UCSD-AML1 (cell line): ENCODE data around the gene FBLN5.
"Not testable (repeated sequence)": the region's sequence is repeated elsewhere in the genome, so short reads cannot be mapped to it uniquely, and the experiment has no call there.

Source experiments
- DNase-seq: peaks from one replicate; lab custom pipeline; 2025; ENCODE audit not compliant: unreplicated experiment; lab: John Stamatoyannopoulos, UW

The FBLN5 gene

DNA sequence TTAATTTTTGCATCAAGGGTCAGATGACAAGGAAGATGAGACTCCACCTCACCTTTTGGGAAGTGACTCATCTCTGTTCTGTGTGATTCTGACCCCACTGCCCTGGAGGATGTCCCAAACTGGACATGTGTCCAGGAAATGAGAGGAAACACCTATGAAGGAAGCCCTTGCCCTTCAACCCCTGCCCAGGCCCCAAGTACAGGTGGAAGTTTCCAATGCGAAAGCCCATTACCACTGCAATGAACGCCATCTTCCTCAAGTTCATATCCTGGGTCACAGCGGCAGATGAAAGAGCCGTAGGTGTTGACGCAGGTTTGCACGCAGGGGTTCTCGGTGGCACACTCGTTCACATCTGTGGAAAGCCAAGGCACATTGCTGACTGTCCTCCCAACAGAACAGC, 60.5 kb downstream of the FBLN5 start:
- no peak for DNase-seq

DNA sequence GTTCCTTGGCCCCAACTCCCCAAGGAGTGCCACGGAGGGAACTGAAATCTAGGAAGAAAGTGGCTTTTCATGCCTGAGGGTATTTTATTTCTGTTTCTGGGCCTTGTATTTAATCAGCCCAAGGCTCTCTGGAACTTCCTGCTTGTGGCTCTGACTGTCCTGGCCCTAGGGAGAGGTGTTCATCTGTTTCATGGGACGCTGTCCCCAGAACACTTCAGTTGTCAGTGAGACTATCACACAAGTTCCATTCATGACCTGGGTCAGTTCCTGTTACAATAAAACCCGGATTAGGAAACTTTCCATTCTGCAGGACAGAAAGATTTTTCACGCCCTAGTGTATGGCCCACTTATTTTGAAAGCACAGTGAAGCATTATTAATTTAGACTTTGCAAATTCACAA, 61.7 kb downstream of the FBLN5 start:
- no peak for DNase-seq

DNA sequence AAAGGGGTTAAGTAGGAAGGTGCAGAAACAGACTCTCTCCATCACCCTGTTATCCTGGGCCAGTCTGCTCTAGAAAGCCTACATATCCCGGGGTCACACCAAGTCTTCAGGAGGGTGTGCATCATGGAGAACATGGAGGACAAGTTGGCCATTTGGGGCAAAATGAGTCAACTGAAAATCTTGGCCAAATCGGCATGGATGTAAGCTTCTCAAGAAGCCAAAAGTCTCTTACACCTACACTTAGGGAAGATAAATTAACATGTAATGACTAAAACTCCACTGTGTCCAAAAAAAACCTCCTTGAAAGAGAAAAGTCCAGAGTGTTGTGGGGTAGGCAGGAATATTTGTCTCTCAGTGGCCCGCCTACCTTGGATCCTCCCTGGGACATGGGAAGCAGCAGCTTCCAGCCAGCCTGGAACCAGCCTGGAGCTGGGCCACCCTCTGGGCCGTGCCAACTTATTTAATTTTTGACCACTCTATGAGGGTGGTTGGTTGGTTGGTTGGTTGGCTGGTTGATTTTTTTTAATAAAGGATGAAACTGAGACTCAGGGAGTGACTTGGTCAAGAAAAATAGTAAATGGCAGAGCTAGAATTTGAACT, 62.3 kb downstream of the FBLN5 start:
- DNase-seq: no peak

DNA sequence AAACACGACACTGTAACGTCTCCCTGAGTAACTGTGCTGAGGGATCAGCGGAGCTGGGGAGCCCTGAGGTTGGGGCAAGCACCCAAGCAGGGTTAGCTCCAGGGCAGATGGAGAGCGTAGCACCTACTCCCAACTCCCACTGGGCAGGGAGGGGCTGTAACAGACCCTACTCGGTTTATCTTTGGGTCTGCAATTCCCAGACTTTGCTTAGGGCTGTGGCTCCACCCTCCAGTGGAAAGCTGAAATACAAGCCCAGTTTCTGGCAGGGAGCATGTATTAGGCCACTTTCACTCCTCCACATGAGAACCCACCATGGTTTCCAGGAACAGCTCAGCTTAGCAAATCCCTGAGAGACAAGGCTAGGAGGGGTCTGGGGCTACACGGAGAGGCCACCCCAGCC, 62.8 kb downstream of the FBLN5 start:
- no peak for DNase-seq

DNA sequence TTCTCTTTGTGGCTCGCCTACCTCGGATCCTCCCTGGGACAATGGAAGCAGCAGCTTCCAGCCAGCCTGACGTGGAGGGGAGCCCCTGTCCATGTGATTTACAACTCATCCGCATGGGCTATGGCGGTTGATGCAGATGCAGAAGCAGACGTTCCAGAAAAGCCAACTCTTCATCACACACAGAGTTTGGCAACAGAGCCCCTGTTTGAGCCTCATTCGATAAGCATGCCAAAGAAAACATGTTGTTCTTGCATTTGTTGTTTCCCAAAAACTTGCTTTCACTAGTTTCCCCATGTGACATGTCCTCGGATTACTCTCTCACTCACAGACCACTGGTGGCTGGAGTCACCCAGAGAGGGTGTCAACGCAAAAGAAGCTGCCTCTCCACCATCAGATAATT, 63.7 kb downstream of the FBLN5 start:
- DNase-seq: no peak

DNA sequence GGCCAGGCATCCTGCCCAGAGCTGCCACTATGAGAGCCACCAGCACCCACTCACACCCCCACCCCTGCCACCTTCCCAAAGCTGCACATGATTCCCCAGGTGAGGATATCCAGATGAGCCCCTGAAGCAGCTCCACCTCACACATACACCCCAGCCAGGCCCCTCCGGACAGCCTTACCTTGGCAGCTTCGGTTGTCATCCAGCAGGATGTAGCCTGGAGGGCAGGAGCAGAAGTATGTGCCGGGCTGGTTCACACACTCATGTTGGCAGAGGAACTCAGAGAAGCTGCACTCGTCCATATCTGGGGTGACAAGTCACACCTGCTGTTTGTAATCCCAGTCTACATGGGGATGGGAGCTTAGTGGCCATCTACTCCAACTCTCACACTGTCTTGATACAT, 64.7 kb downstream of the FBLN5 start:
- DNase-seq: no peak

DNA sequence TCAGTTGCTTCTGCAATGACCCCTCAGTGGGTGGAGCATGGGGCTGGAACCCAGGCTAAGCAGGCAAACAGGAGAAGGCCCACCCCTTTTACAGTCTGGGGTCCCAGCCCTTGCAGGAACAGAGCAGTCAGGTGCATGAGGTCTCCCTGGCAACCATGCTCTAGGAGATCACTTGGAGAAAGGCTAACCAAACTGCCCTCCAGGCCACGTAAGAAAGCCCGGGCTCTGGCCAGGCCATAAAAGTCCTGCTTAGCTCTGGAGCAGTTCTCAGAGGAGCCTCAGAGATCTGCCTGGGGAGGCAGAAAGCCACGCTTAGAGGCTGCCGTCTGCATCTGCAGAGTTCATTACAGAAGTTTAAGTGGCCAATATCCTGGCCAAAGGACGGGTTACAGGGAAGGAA, 65.1 kb downstream of the FBLN5 start:
- no peak for DNase-seq

DNA sequence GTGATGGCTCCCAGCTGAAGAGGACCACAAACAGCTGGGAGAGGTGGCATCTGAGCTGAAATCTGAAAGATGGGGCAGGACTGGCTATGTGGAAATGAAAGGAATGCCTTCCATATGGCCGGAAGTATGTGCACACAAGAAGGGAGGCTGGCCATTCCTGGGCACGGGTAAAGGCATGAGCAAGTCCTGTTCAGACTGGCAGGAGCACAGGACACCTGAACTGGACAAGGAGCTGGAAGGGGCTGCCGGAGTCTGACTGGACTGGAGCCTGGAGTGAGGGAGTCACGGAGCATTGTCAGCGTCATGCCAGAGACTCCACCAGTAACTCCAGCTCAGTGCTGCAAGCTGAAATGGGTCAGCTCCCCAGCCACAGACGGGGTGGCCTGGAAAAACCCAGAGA, 68.3 kb downstream of the FBLN5 start:
- no peak for DNase-seq

DNA sequence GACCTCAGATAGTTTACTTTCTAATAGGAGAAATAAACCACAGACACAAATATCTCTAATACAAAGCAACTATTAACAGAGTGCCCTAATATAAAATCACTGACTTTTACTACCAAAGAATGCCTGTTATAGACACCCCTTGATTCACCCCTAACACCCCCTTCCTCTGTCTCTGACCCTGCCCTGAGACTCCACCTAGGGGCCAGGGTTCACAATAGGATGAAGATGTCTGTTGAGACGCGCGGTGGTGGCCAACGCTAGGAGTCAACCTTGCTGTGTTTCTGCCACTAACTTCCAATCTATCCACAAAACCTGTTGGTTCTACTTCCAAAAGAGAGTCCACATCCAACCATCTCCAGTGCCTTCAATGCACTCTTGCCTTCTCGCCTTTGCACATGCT, 69.2 kb downstream of the FBLN5 start:
- no peak for DNase-seq

DNA sequence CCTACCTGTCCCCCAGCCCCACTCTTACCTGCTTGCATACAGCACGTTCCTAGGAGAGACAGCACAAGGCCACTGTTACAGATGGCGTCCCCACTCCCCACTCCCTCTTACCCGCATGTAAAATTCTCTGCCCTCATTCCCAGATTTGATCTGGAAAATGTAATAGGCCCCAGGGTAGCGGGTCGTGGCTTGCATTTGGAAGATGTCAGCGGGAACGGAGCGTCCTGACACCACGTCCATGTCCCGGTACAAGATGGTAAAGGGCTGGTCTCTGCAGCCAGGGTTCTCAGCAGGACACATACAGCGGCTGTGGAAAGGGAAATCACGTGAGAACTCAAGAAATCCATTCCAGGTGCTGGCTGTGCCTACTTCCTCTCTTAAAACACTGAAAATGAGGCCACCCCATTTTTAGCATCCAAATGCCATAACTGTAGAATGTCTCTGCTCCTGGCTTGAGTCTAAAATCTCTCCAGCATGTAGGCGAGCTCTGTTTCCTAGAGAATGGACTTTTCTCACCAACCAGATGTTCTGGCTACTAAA, 70.0 kb downstream of the FBLN5 start:
- DNase-seq: no peak

DNA sequence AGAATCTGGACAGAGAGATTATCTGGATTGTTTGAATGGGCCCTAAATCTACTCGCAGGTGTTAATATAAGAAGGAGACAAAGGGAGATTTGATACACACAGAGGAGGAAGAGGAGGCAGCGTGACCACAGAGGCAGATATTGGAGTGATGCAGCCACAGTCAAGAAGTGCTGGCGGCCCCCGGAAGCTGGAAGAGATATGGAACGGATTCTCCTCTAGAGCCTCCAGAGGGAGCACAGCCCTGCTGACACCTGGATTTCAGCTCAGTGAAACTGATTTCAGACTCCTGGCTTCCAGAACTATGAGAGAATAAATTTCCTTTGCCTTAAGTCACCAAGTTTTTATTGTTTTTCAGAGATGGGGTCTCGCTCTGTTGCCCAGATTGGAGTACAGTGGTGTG, 71.0 kb downstream of the FBLN5 start:
- no peak for DNase-seq

DNA sequence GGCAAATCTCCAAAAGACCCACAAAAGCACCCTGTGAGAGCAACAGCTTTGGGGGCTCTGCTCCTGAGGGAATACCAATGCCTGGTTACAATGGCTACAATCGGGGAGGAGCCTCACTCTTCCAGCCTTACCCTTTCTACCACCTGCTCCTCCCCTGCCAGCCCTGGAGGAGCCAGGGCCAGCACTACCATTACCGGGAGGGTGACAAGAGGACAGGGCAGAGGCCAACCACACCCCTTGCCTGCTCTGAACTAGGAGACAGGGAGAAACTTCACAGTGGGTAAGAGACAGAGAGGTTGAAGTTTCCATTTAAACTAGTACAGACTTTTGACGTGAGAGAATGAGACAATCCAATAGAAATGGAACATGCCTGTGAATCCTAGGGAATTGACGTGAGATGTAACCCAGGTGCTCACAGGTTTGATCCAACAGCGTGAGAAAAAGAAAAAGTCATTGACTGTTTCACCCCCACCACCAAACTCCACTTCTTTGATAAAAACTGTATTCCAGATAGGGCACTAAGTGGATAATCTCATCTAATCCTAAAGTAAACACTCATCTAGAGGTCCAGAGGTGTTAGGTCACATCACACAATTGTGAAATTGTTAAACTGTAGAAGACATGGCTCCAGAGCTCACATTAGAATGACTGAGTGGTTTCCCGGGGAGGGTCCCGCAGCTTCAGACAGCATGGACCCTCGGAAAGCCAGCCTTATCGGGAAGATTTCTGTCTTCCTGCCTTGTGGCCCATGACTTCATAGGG, 71.8 kb downstream of the FBLN5 start:
- no peak for DNase-seq

DNA sequence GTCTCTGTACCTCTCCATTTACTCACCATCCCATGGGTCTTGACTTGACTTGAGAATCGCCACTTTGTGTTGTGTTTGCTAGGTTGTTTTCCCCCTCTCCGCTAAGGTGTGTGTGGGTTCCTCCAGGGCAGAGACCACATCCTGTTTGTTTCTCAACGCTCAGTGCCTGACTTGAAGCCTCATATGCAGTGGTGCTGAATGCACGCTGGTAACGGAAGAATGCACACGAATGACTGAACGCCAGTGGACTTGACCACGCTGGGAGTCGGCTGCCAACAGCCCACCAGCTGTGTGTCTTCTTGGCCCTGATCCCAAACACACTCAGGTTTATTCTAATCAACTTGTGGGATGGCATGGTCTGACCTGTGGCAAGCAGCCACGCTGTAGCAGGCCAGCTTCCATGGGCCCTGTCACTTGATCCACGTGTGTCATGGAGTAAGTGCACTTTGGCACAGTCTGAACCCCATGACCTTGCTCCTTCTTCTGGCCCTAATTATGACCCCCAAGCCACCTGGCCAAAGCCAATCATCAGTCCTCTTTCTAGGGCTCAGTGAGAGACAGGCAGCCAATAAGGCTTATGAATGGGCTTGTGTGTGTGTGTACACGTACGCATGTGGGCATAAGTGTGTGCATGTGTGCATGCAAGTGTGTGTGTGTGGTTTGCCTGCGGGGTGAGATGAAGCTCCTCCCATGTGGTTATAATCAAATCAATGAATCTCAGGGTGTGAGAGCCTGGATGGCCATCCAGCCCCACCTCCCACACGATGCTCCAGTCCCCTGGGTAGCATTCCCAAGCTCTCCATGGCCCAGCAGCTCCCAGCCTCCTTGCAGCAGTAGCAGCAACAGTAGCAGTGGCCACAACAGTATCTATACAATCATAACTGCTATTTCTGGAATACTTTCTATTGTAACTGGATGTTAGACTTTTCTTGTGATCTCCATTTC, 73.8 kb downstream of the FBLN5 start:
- DNase-seq: no peak

DNA sequence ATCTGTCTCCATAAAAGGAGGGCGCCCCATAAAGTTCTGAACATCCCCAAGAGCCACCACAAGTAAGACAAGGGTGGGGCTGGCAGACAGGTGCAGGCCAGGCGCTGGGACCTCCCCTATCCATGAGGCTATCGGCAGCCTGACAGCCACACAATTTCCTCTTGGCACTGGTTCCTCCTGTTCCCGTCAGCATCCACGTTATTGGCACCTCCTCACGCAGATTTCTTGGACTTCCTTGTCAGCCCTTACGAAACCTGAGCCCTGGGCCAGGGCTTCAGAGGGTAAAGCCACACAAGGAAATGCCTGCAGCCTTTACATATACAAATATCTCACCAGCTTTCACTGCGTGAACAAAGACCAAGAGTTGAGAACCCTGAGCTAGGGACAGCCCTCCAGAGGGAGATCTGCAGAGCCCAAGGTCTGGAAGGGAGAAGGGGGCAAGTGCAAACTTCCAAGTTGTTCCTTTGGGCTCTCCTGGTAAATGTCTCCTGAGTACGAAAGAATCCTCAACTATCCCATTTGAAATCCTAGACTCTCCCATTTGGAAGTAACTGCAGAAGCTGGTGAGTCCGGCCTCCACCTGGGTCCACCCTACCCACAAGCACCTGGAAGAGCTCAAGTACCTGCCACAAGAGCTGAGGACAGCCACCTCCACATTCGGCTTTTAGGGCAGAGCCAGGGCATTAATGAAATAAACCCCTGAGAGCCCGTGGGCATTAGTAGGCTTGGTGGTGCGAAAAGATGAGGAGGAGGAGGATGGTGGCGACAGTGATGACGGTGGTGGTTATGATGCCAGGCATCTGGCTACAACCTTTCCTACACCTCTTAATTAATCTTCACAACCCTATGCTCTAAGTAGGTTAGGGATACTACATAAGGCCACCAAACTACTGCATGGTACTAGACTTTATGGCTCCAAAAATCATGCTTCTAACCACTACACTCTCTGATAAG, 74.7 kb downstream of the FBLN5 start:
- peak; percentile 40 for DNase-seq

DNA sequence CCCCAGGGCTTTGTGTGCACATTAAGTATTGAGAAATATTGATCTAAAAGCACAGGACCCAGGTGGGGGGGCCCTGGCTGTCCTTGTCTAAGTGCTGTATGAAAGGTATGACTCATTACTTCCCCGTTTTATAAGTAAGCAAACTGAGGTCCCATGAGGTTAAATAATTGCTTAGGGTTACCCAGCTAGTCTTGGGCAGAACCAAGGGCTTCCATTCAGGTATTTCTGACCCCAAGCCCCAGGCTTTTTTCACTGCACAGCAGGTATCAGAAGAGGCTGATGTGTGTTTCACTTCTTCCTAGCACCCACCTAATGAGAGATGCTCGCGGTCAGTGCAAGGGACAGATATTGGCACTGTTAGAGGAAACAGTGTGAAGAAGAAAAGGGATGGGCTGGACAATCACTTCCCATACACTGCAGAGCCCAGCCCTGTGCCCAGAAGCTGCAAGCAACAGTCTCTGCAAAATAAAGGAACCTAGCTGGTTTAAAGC, 75.4 kb downstream of the FBLN5 start:
- no peak for DNase-seq

DNA sequence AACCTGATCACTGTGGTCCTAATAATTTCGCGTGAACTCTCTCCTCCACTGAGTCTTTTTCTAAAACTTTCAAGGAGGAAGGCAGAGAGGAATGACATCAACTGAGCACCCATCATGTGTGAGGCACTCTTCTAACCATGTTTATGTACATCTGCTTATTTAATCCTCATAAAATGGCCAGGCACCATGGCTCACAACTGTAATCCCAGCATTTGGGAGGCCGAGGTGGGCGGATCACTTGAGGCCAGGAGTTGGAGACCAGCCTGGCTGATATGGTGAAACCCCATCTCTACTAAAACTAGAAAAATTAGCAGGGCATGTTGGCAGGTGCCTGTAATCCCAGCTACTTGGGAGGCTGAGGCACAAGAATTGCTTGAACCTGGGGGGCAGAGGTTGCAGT, 76.1 kb downstream of the FBLN5 start:
- DNase-seq: not testable (repeated sequence)

DNA sequence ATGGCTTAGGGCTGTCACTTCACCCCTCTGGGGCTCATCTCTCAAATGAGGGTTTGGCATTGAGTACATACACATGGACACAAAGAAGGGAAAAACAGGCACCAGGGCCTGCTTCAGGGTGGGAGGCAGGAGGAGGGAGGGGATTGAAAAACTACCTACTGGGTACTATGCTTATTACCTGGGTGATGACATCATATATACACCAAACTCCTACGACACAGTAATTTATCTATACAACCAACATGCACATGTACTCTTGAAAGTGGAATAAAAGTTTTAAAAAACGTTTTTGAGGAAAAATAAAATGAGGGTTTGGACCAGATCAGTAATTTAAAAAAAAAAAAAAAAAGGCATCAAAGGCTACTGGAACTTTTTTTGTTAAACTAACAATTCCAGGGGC, 76.6 kb downstream of the FBLN5 start:
- no peak for DNase-seq

DNA sequence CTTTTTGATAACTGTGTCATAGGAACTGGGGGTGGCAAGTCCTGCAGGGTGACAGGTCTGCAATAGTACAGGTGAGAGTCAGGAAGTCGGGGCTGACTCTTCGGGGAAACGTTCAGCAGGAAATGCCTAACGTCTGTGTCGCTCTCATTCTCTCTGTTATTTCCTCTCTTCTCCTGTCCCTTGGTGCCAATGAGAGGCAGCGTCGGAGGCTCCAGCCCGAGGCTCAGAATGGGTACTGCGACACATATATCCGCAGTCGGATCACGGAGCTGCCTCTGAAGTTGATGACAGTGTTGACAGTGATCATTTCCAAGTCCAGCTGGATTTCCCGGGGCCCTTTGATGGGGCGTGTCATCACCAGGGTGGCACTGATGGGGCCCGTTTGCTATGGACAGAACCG, 77.5 kb downstream of the FBLN5 start:
- no peak for DNase-seq

DNA sequence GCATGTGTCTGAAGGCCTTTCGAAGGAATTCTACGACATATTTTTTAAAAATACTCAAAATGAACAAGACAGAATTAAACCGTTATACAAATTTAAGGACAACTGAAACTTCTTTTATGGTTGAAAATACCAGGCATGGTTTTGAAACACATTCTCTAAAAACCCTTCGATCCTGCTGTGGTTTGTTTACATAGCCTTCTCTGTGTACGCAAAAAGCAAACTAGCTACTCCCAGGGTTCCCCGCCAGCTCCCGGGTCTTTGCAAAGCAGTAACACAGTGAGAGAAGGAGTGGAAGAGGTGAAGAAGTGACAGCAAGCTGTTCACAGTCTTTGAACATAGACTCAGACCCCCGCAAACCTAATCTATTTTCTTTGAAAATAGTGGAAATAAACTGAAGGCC, 77.9 kb downstream of the FBLN5 start:
- DNase-seq: no peak

DNA sequence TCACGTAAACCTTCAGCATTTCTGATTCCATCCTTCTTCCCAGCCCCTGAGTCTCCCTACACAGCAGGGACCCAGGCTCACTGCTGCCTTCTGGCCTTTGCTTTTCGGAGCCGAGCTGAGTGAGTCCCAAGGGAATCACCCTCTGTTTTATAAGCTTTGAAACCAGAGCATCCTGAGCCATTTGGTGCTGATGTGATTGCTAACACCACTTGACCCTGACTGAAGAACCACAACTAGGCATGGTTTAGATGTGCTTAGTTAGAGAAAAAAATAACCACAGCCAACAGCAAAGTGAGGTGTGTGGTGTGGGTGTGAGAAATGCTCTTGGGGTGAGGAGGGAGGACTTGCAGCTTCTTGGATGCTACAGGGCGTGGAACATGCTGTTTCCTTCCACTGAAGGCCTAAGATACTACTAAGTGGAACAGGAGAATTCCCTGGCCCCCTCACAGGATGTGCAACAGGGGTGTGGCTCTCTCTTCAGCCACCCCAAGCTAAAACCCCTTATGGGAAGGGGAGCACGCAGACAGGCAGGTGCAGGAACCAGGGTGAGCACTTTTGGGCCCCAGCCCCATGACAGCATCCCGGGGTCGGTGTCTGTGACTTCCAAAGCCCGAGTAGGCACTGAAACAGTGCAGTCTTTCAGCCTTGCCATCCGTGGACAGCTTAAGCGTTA, 80.0 kb downstream of the FBLN5 start, which contains the start of gene TC2N:
Gene TC2N, minus strand, starts transcription at position 221 of the 673 bp plus-strand sequence. CDS start 53,767 bp downstream, outside the sequence.
- no peak for DNase-seq
